ENCODE data around the gene BBLN.
A peak's percentile ranks its signal among the peaks of the same experiment; 100 is the strongest.

BBLN gene

GRCh38 chr9:128116104-128117083, 43.7 kb upstream of the BBLN start:
- H3K4me3 ChIP-seq (ENCODE audit: low read depth, low read length), result no peak overlapping the region
- TF ChIP-seq CTCF (IDR thresholded peaks at IDR 0.05; ENCODE audit: low read depth, low read length, missing control alignments), result no peak
- in situ Hi-C loops (cut with HindIII; ENCODE audit: low sequenced_read_pairs), result no loop called here
- no peak for DNase-seq (ENCODE audit: low read depth)

GRCh38 chr9:128117613-128118471, 42.2 kb upstream of the BBLN start:
- peak; percentile 77 for DNase-seq (ENCODE audit: low read depth)
- peak; percentile 100 for TF ChIP-seq CTCF (IDR thresholded peaks at IDR 0.05; ENCODE audit: low read depth, low read length, missing control alignments)
- no peak overlapping the region for H3K4me3 ChIP-seq (ENCODE audit: low read depth, low read length)
- in situ Hi-C loops (cut with HindIII; ENCODE audit: low sequenced_read_pairs), result no loop called here

- H3K4me3 ChIP-seq (ENCODE audit: low read depth, low read length), result no peak overlapping the region
- no peak for TF ChIP-seq CTCF (IDR thresholded peaks at IDR 0.05; ENCODE audit: low read depth, low read length, missing control alignments)
- DNase-seq (ENCODE audit: low read depth), result no peak
- in situ Hi-C loops (cut with HindIII; ENCODE audit: low sequenced_read_pairs), result no loop called here
Observed at GRCh38 chr9:128118472-128118857, 41.6 kb upstream of the BBLN start.

GRCh38 chr9:128118971-128119665, 40.9 kb upstream of the BBLN start:
- H3K4me3 ChIP-seq (ENCODE audit: low read depth, low read length), result no peak overlapping the region
- TF ChIP-seq CTCF (IDR thresholded peaks at IDR 0.05; ENCODE audit: low read depth, low read length, missing control alignments), result no peak
- DNase-seq (ENCODE audit: low read depth), result no peak
- in situ Hi-C loops (cut with HindIII; ENCODE audit: low sequenced_read_pairs), result no loop called here

GRCh38 chr9:128120061-128120740, 39.9 kb upstream of the BBLN start:
- in situ Hi-C loops (cut with HindIII; ENCODE audit: low sequenced_read_pairs), result no loop called here
- no peak for DNase-seq (ENCODE audit: low read depth)
- no peak overlapping the region for H3K4me3 ChIP-seq (ENCODE audit: low read depth, low read length)
- no peak for TF ChIP-seq CTCF (IDR thresholded peaks at IDR 0.05; ENCODE audit: low read depth, low read length, missing control alignments)
